ENCODE data around the gene KRTAP12-4.

The KRTAP12-4 gene

GRCh38 chr21:44684483-44684882, 30.0 kb upstream of the KRTAP12-4 start:
- TF ChIP-seq CREB5 (CRISPR knock-in tag; IDR thresholded peaks at IDR 0.05; ENCODE audit: low read depth) (no peak), ESRRG (CRISPR knock-in tag; IDR thresholded peaks at IDR 0.05) (no peak), RARB (CRISPR knock-in tag; IDR thresholded peaks at IDR 0.05) (no peak), ZFP3 (CRISPR knock-in tag; IDR thresholded peaks at IDR 0.05) (no peak), GLIS3 (CRISPR knock-in tag; IDR thresholded peaks at IDR 0.05) (no peak), TOX (CRISPR knock-in tag; IDR thresholded peaks at IDR 0.05; ENCODE audit: borderline replicate concordance) (no peak), ZFP30 (CRISPR knock-in tag; IDR thresholded peaks at IDR 0.05) (no peak), TCF4 (CRISPR knock-in tag; IDR thresholded peaks at IDR 0.05; ENCODE audit: borderline replicate concordance) (no peak), ZNF565 (CRISPR knock-in tag; conservative IDR thresholded peaks at IDR 0.05; ENCODE audit: low read depth) (no peak), CSRNP3 (CRISPR knock-in tag; IDR thresholded peaks at IDR 0.05) (no peak), BACH2 (CRISPR knock-in tag; IDR thresholded peaks at IDR 0.05; ENCODE audit: borderline replicate concordance) (no peak), ISL1 (CRISPR knock-in tag; IDR thresholded peaks at IDR 0.05) (no peak), PPARA (CRISPR knock-in tag; IDR thresholded peaks at IDR 0.05; ENCODE audit: borderline replicate concordance) (no peak), SNAI2 (CRISPR knock-in tag; IDR thresholded peaks at IDR 0.05) (no peak), ZNF70 (CRISPR knock-in tag; IDR thresholded peaks at IDR 0.05) (no peak), PATZ1 (CRISPR knock-in tag; IDR thresholded peaks at IDR 0.05; ENCODE audit: borderline replicate concordance) (no peak), POU6F1 (CRISPR knock-in tag; IDR thresholded peaks at IDR 0.05; ENCODE audit: borderline replicate concordance, low read depth) (no peak), ZC3H10 (CRISPR knock-in tag; IDR thresholded peaks at IDR 0.05) (no peak), CSDC2 (CRISPR knock-in tag; IDR thresholded peaks at IDR 0.05) (no peak)
- TF ChIP-seq, protein P1, sequence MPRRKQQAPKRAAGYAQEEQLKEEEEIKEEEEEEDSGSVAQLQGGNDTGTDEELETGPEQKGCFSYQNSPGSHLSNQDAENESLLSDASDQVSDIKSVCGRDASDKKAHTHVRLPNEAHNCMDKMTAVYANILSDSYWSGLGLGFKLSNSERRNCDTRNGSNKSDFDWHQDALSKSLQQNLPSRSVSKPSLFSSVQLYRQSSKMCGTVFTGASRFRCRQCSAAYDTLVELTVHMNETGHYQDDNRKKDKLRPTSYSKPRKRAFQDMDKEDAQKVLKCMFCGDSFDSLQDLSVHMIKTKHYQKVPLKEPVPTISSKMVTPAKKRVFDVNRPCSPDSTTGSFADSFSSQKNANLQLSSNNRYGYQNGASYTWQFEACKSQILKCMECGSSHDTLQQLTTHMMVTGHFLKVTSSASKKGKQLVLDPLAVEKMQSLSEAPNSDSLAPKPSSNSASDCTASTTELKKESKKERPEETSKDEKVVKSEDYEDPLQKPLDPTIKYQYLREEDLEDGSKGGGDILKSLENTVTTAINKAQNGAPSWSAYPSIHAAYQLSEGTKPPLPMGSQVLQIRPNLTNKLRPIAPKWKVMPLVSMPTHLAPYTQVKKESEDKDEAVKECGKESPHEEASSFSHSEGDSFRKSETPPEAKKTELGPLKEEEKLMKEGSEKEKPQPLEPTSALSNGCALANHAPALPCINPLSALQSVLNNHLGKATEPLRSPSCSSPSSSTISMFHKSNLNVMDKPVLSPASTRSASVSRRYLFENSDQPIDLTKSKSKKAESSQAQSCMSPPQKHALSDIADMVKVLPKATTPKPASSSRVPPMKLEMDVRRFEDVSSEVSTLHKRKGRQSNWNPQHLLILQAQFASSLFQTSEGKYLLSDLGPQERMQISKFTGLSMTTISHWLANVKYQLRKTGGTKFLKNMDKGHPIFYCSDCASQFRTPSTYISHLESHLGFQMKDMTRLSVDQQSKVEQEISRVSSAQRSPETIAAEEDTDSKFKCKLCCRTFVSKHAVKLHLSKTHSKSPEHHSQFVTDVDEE (CRISPR knock-in tag; IDR thresholded peaks at IDR 0.05): no peak
- no peak for ATAC-seq

DNA sequence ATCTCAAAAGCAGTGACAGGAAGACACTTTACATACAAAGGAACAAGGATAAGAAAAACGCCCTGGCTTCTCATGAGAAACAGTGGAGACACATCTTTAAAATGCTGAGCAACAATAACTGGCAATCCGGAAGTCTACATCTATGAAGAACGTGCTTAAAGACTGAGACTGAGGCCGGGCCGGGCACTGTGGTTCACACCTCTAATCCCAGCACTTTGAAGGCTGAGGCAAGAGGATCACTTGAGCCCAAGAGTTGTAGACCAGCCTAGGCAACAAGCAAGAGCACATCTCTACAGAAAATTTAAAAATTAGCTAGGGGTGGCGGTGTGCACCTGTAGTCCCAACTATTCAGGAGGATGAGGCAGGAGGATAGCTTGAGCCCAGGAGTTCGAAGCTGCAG, 29.6 kb upstream of the KRTAP12-4 start:
- ATAC-seq: no peak
- TF ChIP-seq ZNF8 (CRISPR knock-in tag; IDR thresholded peaks at IDR 0.05): no peak
- no peak for TF ChIP-seq ZNF565 (CRISPR knock-in tag; conservative IDR thresholded peaks at IDR 0.05; ENCODE audit: low read depth)
- TF ChIP-seq ZFP3 (CRISPR knock-in tag; IDR thresholded peaks at IDR 0.05): no peak
- TF ChIP-seq SNAI2 (CRISPR knock-in tag; IDR thresholded peaks at IDR 0.05): no peak
- no peak for TF ChIP-seq ISL1 (CRISPR knock-in tag; IDR thresholded peaks at IDR 0.05)
- TF ChIP-seq ESRRG (CRISPR knock-in tag; IDR thresholded peaks at IDR 0.05): no peak
- TF ChIP-seq ZC3H10 (CRISPR knock-in tag; IDR thresholded peaks at IDR 0.05): no peak
- no peak for TF ChIP-seq PATZ1 (CRISPR knock-in tag; IDR thresholded peaks at IDR 0.05; ENCODE audit: borderline replicate concordance)
- no peak for TF ChIP-seq GLIS3 (CRISPR knock-in tag; IDR thresholded peaks at IDR 0.05)
- TF ChIP-seq, protein P1 (CRISPR knock-in tag; IDR thresholded peaks at IDR 0.05): no peak
- no peak for TF ChIP-seq CSRNP3 (CRISPR knock-in tag; IDR thresholded peaks at IDR 0.05)
- TF ChIP-seq RARB (CRISPR knock-in tag; IDR thresholded peaks at IDR 0.05): no peak
- TF ChIP-seq PPARA (CRISPR knock-in tag; IDR thresholded peaks at IDR 0.05; ENCODE audit: borderline replicate concordance): no peak
- TF ChIP-seq CREB5 (CRISPR knock-in tag; IDR thresholded peaks at IDR 0.05; ENCODE audit: low read depth): no peak
- TF ChIP-seq ZFP30 (CRISPR knock-in tag; IDR thresholded peaks at IDR 0.05): no peak
